ENCODE measurements around the gene BID.

DNA sequence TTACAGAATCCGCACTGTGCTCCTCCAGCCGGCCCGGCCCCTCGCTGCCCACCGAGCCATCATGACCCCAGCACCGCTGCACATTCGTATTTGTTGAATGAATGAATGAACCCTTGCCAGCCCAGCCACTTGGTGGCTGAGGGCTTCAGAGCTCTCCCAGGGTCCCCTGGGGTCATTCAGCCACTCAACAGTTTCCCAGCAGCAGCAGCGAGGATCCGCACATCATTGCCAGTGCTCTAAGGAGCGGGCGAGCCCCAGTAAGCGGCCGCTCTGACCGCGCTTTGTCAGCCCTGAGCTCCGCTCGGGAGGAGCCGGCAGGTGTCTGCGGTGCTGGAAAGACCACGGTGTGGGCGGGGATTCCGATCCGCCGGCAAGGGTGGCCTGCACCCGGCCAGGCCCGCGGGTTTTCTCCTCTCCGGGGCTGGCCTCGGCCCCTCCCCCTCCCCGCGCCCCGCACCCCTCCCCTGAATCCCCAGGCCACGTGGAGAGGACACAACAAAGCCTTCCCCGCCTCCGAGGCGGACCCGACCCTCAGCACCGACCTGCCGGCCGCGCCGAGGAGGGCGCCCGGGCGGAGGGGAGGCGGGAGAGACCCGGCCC is 563 bp downstream of the BID start:
- no peak for TF ChIP-seq POLR2AphosphoS5 (IDR thresholded peaks at IDR 0.05; ENCODE audit: low read depth, low read length)
- no peak for TF ChIP-seq SIN3A (IDR thresholded peaks at IDR 0.05; ENCODE audit: borderline replicate concordance, insufficient read depth, low read length)
- TF ChIP-seq, protein P1, sequence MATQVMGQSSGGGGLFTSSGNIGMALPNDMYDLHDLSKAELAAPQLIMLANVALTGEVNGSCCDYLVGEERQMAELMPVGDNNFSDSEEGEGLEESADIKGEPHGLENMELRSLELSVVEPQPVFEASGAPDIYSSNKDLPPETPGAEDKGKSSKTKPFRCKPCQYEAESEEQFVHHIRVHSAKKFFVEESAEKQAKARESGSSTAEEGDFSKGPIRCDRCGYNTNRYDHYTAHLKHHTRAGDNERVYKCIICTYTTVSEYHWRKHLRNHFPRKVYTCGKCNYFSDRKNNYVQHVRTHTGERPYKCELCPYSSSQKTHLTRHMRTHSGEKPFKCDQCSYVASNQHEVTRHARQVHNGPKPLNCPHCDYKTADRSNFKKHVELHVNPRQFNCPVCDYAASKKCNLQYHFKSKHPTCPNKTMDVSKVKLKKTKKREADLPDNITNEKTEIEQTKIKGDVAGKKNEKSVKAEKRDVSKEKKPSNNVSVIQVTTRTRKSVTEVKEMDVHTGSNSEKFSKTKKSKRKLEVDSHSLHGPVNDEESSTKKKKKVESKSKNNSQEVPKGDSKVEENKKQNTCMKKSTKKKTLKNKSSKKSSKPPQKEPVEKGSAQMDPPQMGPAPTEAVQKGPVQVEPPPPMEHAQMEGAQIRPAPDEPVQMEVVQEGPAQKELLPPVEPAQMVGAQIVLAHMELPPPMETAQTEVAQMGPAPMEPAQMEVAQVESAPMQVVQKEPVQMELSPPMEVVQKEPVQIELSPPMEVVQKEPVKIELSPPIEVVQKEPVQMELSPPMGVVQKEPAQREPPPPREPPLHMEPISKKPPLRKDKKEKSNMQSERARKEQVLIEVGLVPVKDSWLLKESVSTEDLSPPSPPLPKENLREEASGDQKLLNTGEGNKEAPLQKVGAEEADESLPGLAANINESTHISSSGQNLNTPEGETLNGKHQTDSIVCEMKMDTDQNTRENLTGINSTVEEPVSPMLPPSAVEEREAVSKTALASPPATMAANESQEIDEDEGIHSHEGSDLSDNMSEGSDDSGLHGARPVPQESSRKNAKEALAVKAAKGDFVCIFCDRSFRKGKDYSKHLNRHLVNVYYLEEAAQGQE (IDR thresholded peaks at IDR 0.05; ENCODE audit: insufficient read depth in 1 of 2, low read depth in 2 of 2, low read length in 2 of 2), result no peak
